ENCODE measurements around the gene DRC7. TPM values are rescaled to one million over a fixed set of nuclear protein-coding genes. Genes with fewer than 3 reads are reported as not detected.

DRC7 gene
- total and polyA plus RNA-seq, 10 of the 15 experiments (the other 5 are each of a cell fraction or from before 2014, with no cell fraction given), result 0.06 to 0.49 (median 0.14) TPM; not detected in 4

GRCh38 chr16:57742543-57742942 lies 47.9 kb downstream of the DRC7 start (continued):
- TF ChIP-seq, protein P1, sequence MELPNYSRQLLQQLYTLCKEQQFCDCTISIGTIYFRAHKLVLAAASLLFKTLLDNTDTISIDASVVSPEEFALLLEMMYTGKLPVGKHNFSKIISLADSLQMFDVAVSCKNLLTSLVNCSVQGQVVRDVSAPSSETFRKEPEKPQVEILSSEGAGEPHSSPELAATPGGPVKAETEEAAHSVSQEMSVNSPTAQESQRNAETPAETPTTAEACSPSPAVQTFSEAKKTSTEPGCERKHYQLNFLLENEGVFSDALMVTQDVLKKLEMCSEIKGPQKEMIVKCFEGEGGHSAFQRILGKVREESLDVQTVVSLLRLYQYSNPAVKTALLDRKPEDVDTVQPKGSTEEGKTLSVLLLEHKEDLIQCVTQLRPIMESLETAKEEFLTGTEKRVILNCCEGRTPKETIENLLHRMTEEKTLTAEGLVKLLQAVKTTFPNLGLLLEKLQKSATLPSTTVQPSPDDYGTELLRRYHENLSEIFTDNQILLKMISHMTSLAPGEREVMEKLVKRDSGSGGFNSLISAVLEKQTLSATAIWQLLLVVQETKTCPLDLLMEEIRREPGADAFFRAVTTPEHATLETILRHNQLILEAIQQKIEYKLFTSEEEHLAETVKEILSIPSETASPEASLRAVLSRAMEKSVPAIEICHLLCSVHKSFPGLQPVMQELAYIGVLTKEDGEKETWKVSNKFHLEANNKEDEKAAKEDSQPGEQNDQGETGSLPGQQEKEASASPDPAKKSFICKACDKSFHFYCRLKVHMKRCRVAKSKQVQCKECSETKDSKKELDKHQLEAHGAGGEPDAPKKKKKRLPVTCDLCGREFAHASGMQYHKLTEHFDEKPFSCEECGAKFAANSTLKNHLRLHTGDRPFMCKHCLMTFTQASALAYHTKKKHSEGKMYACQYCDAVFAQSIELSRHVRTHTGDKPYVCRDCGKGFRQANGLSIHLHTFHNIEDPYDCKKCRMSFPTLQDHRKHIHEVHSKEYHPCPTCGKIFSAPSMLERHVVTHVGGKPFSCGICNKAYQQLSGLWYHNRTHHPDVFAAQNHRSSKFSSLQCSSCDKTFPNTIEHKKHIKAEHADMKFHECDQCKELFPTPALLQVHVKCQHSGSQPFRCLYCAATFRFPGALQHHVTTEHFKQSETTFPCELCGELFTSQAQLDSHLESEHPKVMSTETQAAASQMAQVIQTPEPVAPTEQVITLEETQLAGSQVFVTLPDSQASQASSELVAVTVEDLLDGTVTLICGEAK (IDR thresholded peaks at IDR 0.05; ENCODE audit: borderline replicate concordance), result no peak
- TF ChIP-seq SIX5 (IDR thresholded peaks at IDR 0.05; ENCODE audit: low read depth, low read length, severe bottlenecking) (no peak), PRDM15 (CRISPR knock-in tag; IDR thresholded peaks at IDR 0.05) (no peak), HCFC1 (IDR thresholded peaks at IDR 0.05; ENCODE audit: low read length) (no peak)

GRCh38 chr16:57743458-57743857 lies 48.9 kb downstream of the DRC7 start:
- H3K9me3 ChIP-seq (replicated peaks; ENCODE audit: control insufficient read depth, insufficient read depth, low read length), result no peaks in the 10 kb centered on the region
- no peak for DNase-seq (ENCODE audit: low read depth, low spot score)
- RAD21 ChIA-PET (ENCODE audit: unreplicated experiment), result no interaction called here
- no peaks in the 10 kb centered on the region for H3K79me2 ChIP-seq (ENCODE audit: control insufficient read depth, insufficient read depth, low read length)
- CTCF ChIA-PET, result no interaction called here
- 43% methylated on average over 10 of the region's 10 CpGs for WGBS (ENCODE audit: insufficient coverage, insufficient replicate concordance, low lambda C conversion rate, missing lambda C conversion rate)
- H3K27me3 ChIP-seq (replicated peaks in 1 of 2; ENCODE audit: control insufficient read depth in 2 of 2, insufficient read depth in 2 of 2, low read length in 1 of 2), result no peaks in the 10 kb centered on the region
- H3K4me1 ChIP-seq (ENCODE audit: control insufficient read depth, insufficient read depth, low read length), result no peaks in the 10 kb centered on the region
- H2AFZ ChIP-seq (ENCODE audit: control insufficient read depth, low read depth, low read length), result no peak overlapping the region
- no TSS peak for BruUV-seq (replicated peaks)
- H4K20me1 ChIP-seq (ENCODE audit: control insufficient read depth, insufficient read depth), result no peaks in the 10 kb centered on the region
- POLR2A ChIA-PET, result no interaction called here
- 0 out of 4 replicates have a peak, but pooled peaks cover 0 to 2% of the 10 kb centered on the region in 2 experiments for H3K36me3 ChIP-seq (ENCODE audit: control insufficient read depth in 2 of 2, insufficient read depth in 2 of 2, low read length in 1 of 2)
- intact Hi-C loops (cut with micrococcal nuclease; ENCODE audit: unreplicated experiment) (no loop called here), in situ Hi-C loops (cut with MboI) (no loop called here)
- FAIRE-seq, result no peak
- no peak overlapping the region for H3K4me3 ChIP-seq
- SMC1A ChIA-PET (ENCODE audit: uncharacterized antibody, unreplicated experiment), result no interaction called here
- no peak for ATAC-seq
- no peak overlapping the region for H3K27ac ChIP-seq (ENCODE audit: control insufficient read depth, insufficient read depth)
- no peak overlapping the region for H3K4me2 ChIP-seq (ENCODE audit: control insufficient read depth, insufficient read depth)
- no peak overlapping the region for H3K9ac ChIP-seq (ENCODE audit: control insufficient read depth, insufficient read depth, low read length)
- TF ChIP-seq CBX3 (IDR thresholded peaks at IDR 0.05; ENCODE audit: borderline replicate concordance, low read depth) (no peak), USF2 (IDR thresholded peaks at IDR 0.05; ENCODE audit: borderline replicate concordance, low read depth, low read length) (no peak), SMC3 (IDR thresholded peaks at IDR 0.05; ENCODE audit: borderline replicate concordance, low read length) (no peak), ETV6 (conservative IDR thresholded peaks at IDR 0.05 in 1 of 2, IDR thresholded peaks at IDR 0.05 in 1 of 2; ENCODE audit: borderline replicate concordance in 1 of 2, low read depth in 1 of 2) (no peak), TCF7 (IDR thresholded peaks at IDR 0.05; ENCODE audit: borderline replicate concordance) (no peak), JUNB (IDR thresholded peaks at IDR 0.05) (no peak), JUND (IDR thresholded peaks at IDR 0.05; ENCODE audit: low read depth, low read length) (no peak), RBBP5 (conservative IDR thresholded peaks at IDR 0.05) (no peak)
